ENCODE results near the gene TSPAN13. TPM values are rescaled to one million over a fixed set of nuclear protein-coding genes. Genes with fewer than 3 reads are reported as not detected.

TSPAN13 gene
- total RNA-seq, 6 donors from 2014 or later = 16.8 to 178 (median 139) TPM

DNA sequence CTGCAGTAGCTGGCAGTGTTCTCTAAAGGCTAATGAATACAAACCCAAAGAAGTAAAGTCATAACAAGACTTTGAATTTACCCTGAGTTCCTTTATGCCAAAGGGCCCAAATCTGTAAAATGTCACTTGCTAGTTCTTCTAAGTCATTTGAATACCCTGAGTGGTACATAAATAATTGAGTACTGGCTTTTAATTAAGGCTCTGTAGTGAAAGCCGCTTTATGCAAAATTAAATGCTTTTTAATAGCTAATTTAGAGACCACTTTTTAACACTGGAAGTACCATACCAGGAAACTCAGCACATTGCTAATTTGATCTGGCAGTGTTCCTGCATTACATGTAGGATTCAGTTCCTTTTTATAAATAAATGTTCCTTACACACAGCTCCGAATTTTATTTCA, 24.0 kb upstream of the TSPAN13 start:
- H3K4me1 ChIP-seq = peaks cover 0 to 6% (median 3%) of the 10 kb centered on the region in 4 donors
- no peak for DNase-seq
- no peak overlapping the region for H3K27ac ChIP-seq
- no peaks in the 10 kb centered on the region for H3K36me3 ChIP-seq
- 82 to 84% methylated on average over 2 of the region's 2 CpGs for WGBS, 2 donors
- H3K9me3 ChIP-seq = no peaks in the 10 kb centered on the region
- no peak overlapping the region for H3K4me3 ChIP-seq
- no peak for TF ChIP-seq POLR2AphosphoS5 (IDR thresholded peaks at IDR 0.05)
- TF ChIP-seq POLR2A (IDR thresholded peaks at IDR 0.05) = no peak
- TF ChIP-seq EP300 (IDR thresholded peaks at IDR 0.05) = no peak
- TF ChIP-seq, protein P1, sequence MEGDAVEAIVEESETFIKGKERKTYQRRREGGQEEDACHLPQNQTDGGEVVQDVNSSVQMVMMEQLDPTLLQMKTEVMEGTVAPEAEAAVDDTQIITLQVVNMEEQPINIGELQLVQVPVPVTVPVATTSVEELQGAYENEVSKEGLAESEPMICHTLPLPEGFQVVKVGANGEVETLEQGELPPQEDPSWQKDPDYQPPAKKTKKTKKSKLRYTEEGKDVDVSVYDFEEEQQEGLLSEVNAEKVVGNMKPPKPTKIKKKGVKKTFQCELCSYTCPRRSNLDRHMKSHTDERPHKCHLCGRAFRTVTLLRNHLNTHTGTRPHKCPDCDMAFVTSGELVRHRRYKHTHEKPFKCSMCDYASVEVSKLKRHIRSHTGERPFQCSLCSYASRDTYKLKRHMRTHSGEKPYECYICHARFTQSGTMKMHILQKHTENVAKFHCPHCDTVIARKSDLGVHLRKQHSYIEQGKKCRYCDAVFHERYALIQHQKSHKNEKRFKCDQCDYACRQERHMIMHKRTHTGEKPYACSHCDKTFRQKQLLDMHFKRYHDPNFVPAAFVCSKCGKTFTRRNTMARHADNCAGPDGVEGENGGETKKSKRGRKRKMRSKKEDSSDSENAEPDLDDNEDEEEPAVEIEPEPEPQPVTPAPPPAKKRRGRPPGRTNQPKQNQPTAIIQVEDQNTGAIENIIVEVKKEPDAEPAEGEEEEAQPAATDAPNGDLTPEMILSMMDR (IDR thresholded peaks at IDR 0.05) = no peak
- ATAC-seq (ENCODE audit: low FRiP score in 2 of 2) = no peak
- H3K27me3 ChIP-seq = no peaks in the 10 kb centered on the region

DNA sequence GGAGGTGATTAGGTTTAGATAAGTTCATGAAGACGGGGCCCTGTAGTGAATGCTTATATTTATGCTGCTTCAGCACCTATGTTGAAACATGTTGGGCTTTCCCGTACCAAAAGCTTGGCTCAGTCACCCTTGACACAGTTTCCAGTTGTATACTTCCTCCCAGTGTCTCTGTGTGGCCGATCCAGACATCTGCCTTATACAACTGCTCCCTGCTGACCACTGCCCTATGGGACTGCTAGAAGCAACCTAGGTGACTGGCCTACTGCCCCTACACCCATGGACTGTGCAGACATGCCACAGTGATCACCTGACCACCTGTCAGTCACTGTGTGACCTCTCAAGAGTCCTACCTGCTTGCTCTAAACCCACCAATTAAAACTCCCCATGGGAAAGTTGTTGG, 22.6 kb upstream of the TSPAN13 start:
- ATAC-seq (ENCODE audit: low FRiP score in 2 of 2) (peak in 1 of 2 donors; percentile 45), DNase-seq (no peak)
- WGBS, 2 donors = 76 to 82% methylated on average over 3 of the region's 3 CpGs
- Histone ChIP-seq H3K27me3 (no peaks in the 10 kb centered on the region), H3K4me3 (no peak overlapping the region), H3K36me3 (no peaks in the 10 kb centered on the region), H3K4me1 (peaks cover 0 to 8% (median 4%) of the 10 kb centered on the region in 4 donors), H3K9me3 (no peaks in the 10 kb centered on the region), H3K27ac (peak overlapping the region in 1 of 4 donors; percentile 23)
- no peak for TF ChIP-seq EP300 (IDR thresholded peaks at IDR 0.05)
- TF ChIP-seq, protein P1 (IDR thresholded peaks at IDR 0.05) = no peak
- TF ChIP-seq POLR2AphosphoS5 (IDR thresholded peaks at IDR 0.05) = no peak
- no peak for TF ChIP-seq POLR2A (IDR thresholded peaks at IDR 0.05)

DNA sequence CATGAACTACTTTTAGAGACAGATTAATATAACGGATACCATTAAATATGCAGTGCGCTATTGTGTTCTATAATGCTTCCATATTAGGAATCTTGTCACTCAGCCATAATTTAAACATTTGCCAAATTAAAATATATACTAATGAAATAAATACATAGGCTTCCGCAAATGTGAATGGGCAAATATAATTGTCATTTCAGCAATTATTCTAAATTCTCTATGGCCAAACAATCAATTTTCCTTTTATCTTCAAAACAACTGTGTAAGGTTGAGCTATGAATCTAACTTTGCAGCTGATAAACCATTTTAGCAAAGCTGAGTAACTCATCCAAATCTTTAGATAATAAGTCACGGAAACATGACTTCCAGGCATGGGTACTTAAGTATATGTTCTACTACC, 20.7 kb upstream of the TSPAN13 start:
- H3K4me3 ChIP-seq = no peak overlapping the region
- ATAC-seq (ENCODE audit: low FRiP score in 2 of 2) (no peak), DNase-seq (no peak)
- peaks cover 0 to 8% (median 4%) of the 10 kb centered on the region in 4 donors for H3K4me1 ChIP-seq
- no peak for TF ChIP-seq POLR2AphosphoS5 (IDR thresholded peaks at IDR 0.05)
- TF ChIP-seq, protein P1 (IDR thresholded peaks at IDR 0.05) = no peak
- TF ChIP-seq EP300 (IDR thresholded peaks at IDR 0.05) = no peak
- no peak for TF ChIP-seq POLR2A (IDR thresholded peaks at IDR 0.05)
- H3K27me3 ChIP-seq = no peaks in the 10 kb centered on the region
- 96 to 97% methylated on average over 4 of the region's 4 CpGs for WGBS, 2 donors
- H3K36me3 ChIP-seq = no peaks in the 10 kb centered on the region
- H3K27ac ChIP-seq = no peak overlapping the region
- no peaks in the 10 kb centered on the region for H3K9me3 ChIP-seq

DNA sequence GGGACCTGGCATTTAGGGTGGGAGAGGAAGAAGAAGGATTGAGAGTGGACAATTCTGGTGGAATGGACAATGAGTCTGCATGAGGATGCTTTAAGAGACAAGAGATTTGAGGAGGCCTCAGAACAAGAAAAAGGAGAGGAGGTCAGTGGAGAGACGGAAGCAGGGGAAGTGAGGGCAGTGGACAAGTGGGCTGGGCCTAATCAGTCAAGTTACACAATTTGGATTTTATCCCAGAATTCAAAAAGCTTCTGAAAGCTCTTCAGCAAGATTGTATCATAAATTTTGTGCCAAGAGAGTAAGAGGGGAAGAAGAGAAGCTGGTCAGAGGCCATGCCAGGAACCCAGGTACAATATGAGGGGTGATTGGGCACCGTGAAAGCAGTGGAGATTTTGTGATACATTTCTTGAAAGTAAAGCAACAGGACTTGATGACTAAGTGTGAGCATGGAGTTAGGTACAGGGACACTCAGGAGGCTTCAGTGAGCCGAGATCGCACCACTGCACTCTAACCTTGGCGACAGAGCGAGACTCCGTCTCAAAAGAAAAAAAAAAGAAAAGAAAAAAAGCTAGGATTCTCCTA, 19.3 kb upstream of the TSPAN13 start:
- peak overlapping the region in 3 of 4 donors; percentile 24 to 42 (median 31) for H3K27ac ChIP-seq

More for the DNA sequence above, 19.3 kb upstream of the TSPAN13 start:
- ATAC-seq (ENCODE audit: low FRiP score in 2 of 2) = peak; percentile 32 to 67
- Histone ChIP-seq H3K9me3 (no peaks in the 10 kb centered on the region), H3K36me3 (no peaks in the 10 kb centered on the region), H3K4me3 (peak overlapping the region in 3 of 4 donors; percentile 21 to 33 (median 25)), H3K4me1 (peaks cover 0 to 8% (median 4%) of the 10 kb centered on the region in 4 donors), H3K27me3 (no peaks in the 10 kb centered on the region)
- peak in 1 of 2 donors; percentile 44 for DNase-seq
- WGBS, 2 donors = 62 to 73% methylated on average over 7 of the region's 7 CpGs
- TF ChIP-seq EP300 (IDR thresholded peaks at IDR 0.05) (no peak), POLR2A (IDR thresholded peaks at IDR 0.05) (peak in 1 of 4 donors; percentile 9), POLR2AphosphoS5 (IDR thresholded peaks at IDR 0.05) (no peak)
- TF ChIP-seq, protein P1 (IDR thresholded peaks at IDR 0.05) = no peak
